ENCODE results near the gene ZPBP.

GRCh38 chr7:50119815-50120637 is 27.0 kb upstream of the ZPBP start:
- TF ChIP-seq CTCF (IDR thresholded peaks at IDR 0.05; ENCODE audit: low read depth, low read length) (peak; percentile 94), EZH2phosphoT487 (IDR thresholded peaks at IDR 0.05; ENCODE audit: low read depth) (no peak)

Measured in OCI-LY3 (cell line).